HAP-1 (cell line): ENCODE results near the gene IPO11.
A peak's percentile ranks its signal among the peaks of the same experiment; 100 is the strongest.
"Not testable (repeated sequence)": the region's sequence is repeated elsewhere in the genome, so short reads cannot be mapped to it uniquely, and the experiment has no call there.

Experiments used
- DNase-seq, 2 experiments: peaks; one replicate each; pipeline ENCODE4 v3.0.0-alpha.2; 2016 to 2020; ENCODE audit warnings: low spot score in 2 of 2
- H3K27me3 ChIP-seq: fragments of 250-450 bp; sonication (Bioruptor Pico); 2 replicates; pipeline ENCODE4 v1.5.1; 2020; ENCODE audit warnings: low read depth, mild to moderate bottlenecking, moderate library complexity
- H3K36me3 ChIP-seq: fragments of 250-450 bp; sonication (Bioruptor Pico); replicated peaks from 2 replicates; pipeline ENCODE4 v1.5.1; 2020; ENCODE audit warnings: mild to moderate bottlenecking
- H3K4me1 ChIP-seq: fragments of 250-450 bp; sonication (Bioruptor Pico); 2 replicates; pipeline ENCODE4 v1.5.1; 2020; ENCODE audit warnings: mild to moderate bottlenecking
- H3K4me3 ChIP-seq: fragments of 250-450 bp; sonication (Bioruptor Pico); 2 replicates; pipeline ENCODE4 v1.5.1; 2020; ENCODE audit warnings: mild to moderate bottlenecking, moderate library complexity
- H3K9me3 ChIP-seq: fragments of 250-450 bp; sonication (Bioruptor Pico); 2 replicates; pipeline ENCODE4 v1.5.1; 2020; ENCODE audit warnings: mild to moderate bottlenecking, moderate library complexity
- in situ Hi-C: fragments of 300-500 bp; cut with MboI; formaldehyde crosslinking; loops from 3 replicates; pipeline ENCODE4 v1.14.3; 2020; ENCODE audit warnings: low sequenced_read_pairs, inconsistent platforms, mixed read lengths

The IPO11 gene

GRCh38 chr5:62616615-62617277 is 204.2 kb downstream of the IPO11 start:
- in situ Hi-C loops, result no loop called here
- no peak for DNase-seq
- Histone ChIP-seq H3K4me3 (no peak overlapping the region), H3K36me3 (no peaks in the 10 kb centered on the region; the same call in 1 of the 2 replicates), H3K27me3 (no peaks in the 10 kb centered on the region), H3K4me1 (peaks cover 19% of the 10 kb centered on the region), H3K9me3 (no peaks in the 10 kb centered on the region)

GRCh38 chr5:62617943-62618342 is 205.4 kb downstream of the IPO11 start:
- Histone ChIP-seq H3K4me1 (peaks cover 30% of the 10 kb centered on the region), H3K9me3 (no peaks in the 10 kb centered on the region), H3K4me3 (no peak overlapping the region), H3K36me3 (no peaks in the 10 kb centered on the region; the same call in 1 of the 2 replicates), H3K27me3 (no peaks in the 10 kb centered on the region)
- no peak for DNase-seq
- in situ Hi-C loops, result no loop called here

GRCh38 chr5:62620761-62621160 is 208.2 kb downstream of the IPO11 start:
- Histone ChIP-seq H3K27me3 (no peaks in the 10 kb centered on the region), H3K4me3 (no peak overlapping the region)

GRCh38 chr5:62621280-62621679 is 208.7 kb downstream of the IPO11 start:
- peak; percentile 84 to 85 for DNase-seq
- no peaks in the 10 kb centered on the region for H3K9me3 ChIP-seq
- H3K36me3 ChIP-seq, result no peaks in the 10 kb centered on the region; the same call in 1 of the 2 replicates
- H3K4me3 ChIP-seq, result no peak overlapping the region
- in situ Hi-C loops, result no loop called here
- peaks cover 42% of the 10 kb centered on the region for H3K4me1 ChIP-seq
- no peaks in the 10 kb centered on the region for H3K27me3 ChIP-seq

More at GRCh38 chr5:62620761-62621160, 208.2 kb downstream of the IPO11 start:
- peak; percentile 30 to 31 for DNase-seq
- Histone ChIP-seq H3K36me3 (no peaks in the 10 kb centered on the region; the same call in 1 of the 2 replicates), H3K4me1 (peaks cover 39% of the 10 kb centered on the region), H3K9me3 (no peaks in the 10 kb centered on the region)
- in situ Hi-C loops, result no loop called here

GRCh38 chr5:62623271-62623670 is 210.7 kb downstream of the IPO11 start:
- Histone ChIP-seq H3K4me1 (peaks cover 47% of the 10 kb centered on the region), H3K36me3 (no peaks in the 10 kb centered on the region; the same call in none of the 2 replicates), H3K27me3 (no peaks in the 10 kb centered on the region), H3K4me3 (no peak overlapping the region), H3K9me3 (no peaks in the 10 kb centered on the region)
- in situ Hi-C loops, result no loop called here
- no peak for DNase-seq

- H3K9me3 ChIP-seq, H3K4me3 ChIP-seq, in situ Hi-C loops, H3K27me3 ChIP-seq, H3K36me3 ChIP-seq, DNase-seq: not testable (repeated sequence)
- peaks cover 47% of the 10 kb centered on the region for H3K4me1 ChIP-seq
These were observed 211.9 kb downstream of the IPO11 start for GRCh38 chr5:62624436-62624835.

GRCh38 chr5:62626534-62626933 is 214.0 kb downstream of the IPO11 start:
- Histone ChIP-seq H3K36me3 (peaks cover 6% of the 10 kb centered on the region), H3K4me3 (no peak overlapping the region)

GRCh38 chr5:62627121-62627520 is 214.6 kb downstream of the IPO11 start:
- Histone ChIP-seq H3K4me1 (peaks cover 25% of the 10 kb centered on the region), H3K4me3 (no peak overlapping the region), H3K36me3 (peaks cover 6% of the 10 kb centered on the region), H3K27me3 (no peaks in the 10 kb centered on the region), H3K9me3 (no peaks in the 10 kb centered on the region)
- no peak for DNase-seq
- in situ Hi-C loops, result no loop called here

More at GRCh38 chr5:62626534-62626933, 214.0 kb downstream of the IPO11 start:
- DNase-seq, result peak in 1 of 2 experiments; percentile 19
- Histone ChIP-seq H3K4me1 (peaks cover 30% of the 10 kb centered on the region), H3K9me3 (no peaks in the 10 kb centered on the region), H3K27me3 (no peaks in the 10 kb centered on the region)
- in situ Hi-C loops, result no loop called here

- in situ Hi-C loops, result no loop called here
- Histone ChIP-seq H3K27me3 (no peaks in the 10 kb centered on the region), H3K4me3 (no peak overlapping the region), H3K36me3 (peaks cover 6% of the 10 kb centered on the region), H3K9me3 (no peaks in the 10 kb centered on the region), H3K4me1 (peaks cover 17% of the 10 kb centered on the region)
- DNase-seq, result no peak
These were observed 215.3 kb downstream of the IPO11 start for GRCh38 chr5:62627901-62628300.

GRCh38 chr5:62631909-62632580 is 219.5 kb downstream of the IPO11 start:
- Histone ChIP-seq H3K27me3 (no peaks in the 10 kb centered on the region), H3K9me3 (no peaks in the 10 kb centered on the region), H3K4me3 (no peak overlapping the region), H3K4me1 (no peaks in the 10 kb centered on the region), H3K36me3 (peaks cover 6% of the 10 kb centered on the region)
- DNase-seq, result no peak
- in situ Hi-C loops, result no loop called here

GRCh38 chr5:62633243-62633642 is 220.7 kb downstream of the IPO11 start:
- in situ Hi-C loops, result no loop called here
- DNase-seq, result no peak
- H3K36me3 ChIP-seq, result peaks cover 6% of the 10 kb centered on the region; the same call in 1 of the 2 replicates
- no peaks in the 10 kb centered on the region for H3K4me1 ChIP-seq
- no peaks in the 10 kb centered on the region for H3K9me3 ChIP-seq
- H3K27me3 ChIP-seq, result no peaks in the 10 kb centered on the region
- no peak overlapping the region for H3K4me3 ChIP-seq

GRCh38 chr5:62640446-62640845 is 227.9 kb downstream of the IPO11 start:
- no peak overlapping the region for H3K4me3 ChIP-seq
- H3K27me3 ChIP-seq, result no peaks in the 10 kb centered on the region
- in situ Hi-C loops, result no loop called here
- DNase-seq, result no peak
- no peaks in the 10 kb centered on the region for H3K9me3 ChIP-seq
- peaks cover 21% of the 10 kb centered on the region for H3K4me1 ChIP-seq
- no peaks in the 10 kb centered on the region for H3K36me3 ChIP-seq

GRCh38 chr5:62642468-62642867 is 229.9 kb downstream of the IPO11 start:
- H3K4me3 ChIP-seq, result no peak overlapping the region
- no peaks in the 10 kb centered on the region for H3K27me3 ChIP-seq
- H3K36me3 ChIP-seq, result no peaks in the 10 kb centered on the region
- peaks cover 21% of the 10 kb centered on the region for H3K4me1 ChIP-seq
- in situ Hi-C loops, result no loop called here
- H3K9me3 ChIP-seq, result no peaks in the 10 kb centered on the region
- no peak for DNase-seq
